ENCODE data around the gene CYP4A22. TPM values are rescaled to one million over a fixed set of nuclear protein-coding genes. Genes with fewer than 3 reads are reported as not detected.
"Not testable (repeated sequence)": the region's sequence is repeated elsewhere in the genome, so short reads cannot be mapped to it uniquely, and the experiment has no call there.

CYP4A22 gene
- polyA plus RNA-seq (2013, experiment 1 of 2), result not detected
- not detected for polyA plus RNA-seq (2013, experiment 2 of 2)

GRCh38 chr1:47137198-47137597, at the start of gene CYP4A22:
CYP4A22 (plus strand) TSS chr1:47137441; CDS start chr1:47137486, 45 bp downstream.
- no peak within 1 kb of the TSS for H3K4me3 ChIP-seq (ENCODE audit: extremely low read depth, insufficient read depth, low read length, poor library complexity, severe bottlenecking)
- no peaks in the 10 kb centered on the region for H3K36me3 ChIP-seq (ENCODE audit: control insufficient read depth, insufficient read depth, low read length)
- 92% methylated on average over 2 of the region's 4 CpGs; no CpG with 5 or more reads in 1 of the 2 experiments for WGBS, 2 experiments (ENCODE audit: insufficient coverage in 2 of 2)
- no peak within 1 kb of the TSS for H3K27ac ChIP-seq (ENCODE audit: low read depth, low read length, severe bottlenecking)
- H3K4me1 ChIP-seq (ENCODE audit: control insufficient read depth, insufficient read depth, low read length, poor library complexity, severe bottlenecking), result no peaks in the 10 kb centered on the region
- H3K9me3 ChIP-seq (ENCODE audit: control insufficient read depth, low read length), result no peaks in the 10 kb centered on the region

GRCh38 chr1:47089356-47089755, 47.9 kb upstream of the CYP4A22 start:
- H3K36me3 ChIP-seq (ENCODE audit: control insufficient read depth, insufficient read depth, low read length); H3K9me3 ChIP-seq (ENCODE audit: control insufficient read depth, low read length); H3K4me1 ChIP-seq (ENCODE audit: control insufficient read depth, insufficient read depth, low read length, poor library complexity, severe bottlenecking); H3K4me3 ChIP-seq (ENCODE audit: extremely low read depth, insufficient read depth, low read length, poor library complexity, severe bottlenecking); H3K27ac ChIP-seq (ENCODE audit: low read depth, low read length, severe bottlenecking): not testable (repeated sequence)
- 0% methylated on average over 1 of the region's 3 CpGs; no CpG with 5 or more reads in 1 of the 2 experiments for WGBS, 2 experiments (ENCODE audit: insufficient coverage in 2 of 2)

GRCh38 chr1:47091476-47091875, 45.8 kb upstream of the CYP4A22 start:
- not testable (repeated sequence) for H3K36me3 ChIP-seq (ENCODE audit: control insufficient read depth, insufficient read depth, low read length); H3K27ac ChIP-seq (ENCODE audit: low read depth, low read length, severe bottlenecking); H3K4me3 ChIP-seq (ENCODE audit: extremely low read depth, insufficient read depth, low read length, poor library complexity, severe bottlenecking); H3K9me3 ChIP-seq (ENCODE audit: control insufficient read depth, low read length); H3K4me1 ChIP-seq (ENCODE audit: control insufficient read depth, insufficient read depth, low read length, poor library complexity, severe bottlenecking)
- 8% methylated on average over 2 of the region's 3 CpGs; no CpG with 5 or more reads in 1 of the 2 experiments for whole genome bisulfite sequencing, 2 experiments (ENCODE audit: insufficient coverage in 2 of 2)

GRCh38 chr1:47104816-47105215, 32.4 kb upstream of the CYP4A22 start:
- H3K9me3 ChIP-seq (ENCODE audit: control insufficient read depth, low read length), result no peaks in the 10 kb centered on the region
- no peaks in the 10 kb centered on the region for H3K4me1 ChIP-seq (ENCODE audit: control insufficient read depth, insufficient read depth, low read length, poor library complexity, severe bottlenecking)
- 93 to 100% methylated on average over 3 of the region's 3 CpGs for WGBS, 2 experiments (ENCODE audit: insufficient coverage in 2 of 2)
- H3K4me3 ChIP-seq (ENCODE audit: extremely low read depth, insufficient read depth, low read length, poor library complexity, severe bottlenecking), result no peak overlapping the region
- no peak overlapping the region for H3K27ac ChIP-seq (ENCODE audit: low read depth, low read length, severe bottlenecking)
- no peaks in the 10 kb centered on the region for H3K36me3 ChIP-seq (ENCODE audit: control insufficient read depth, insufficient read depth, low read length)

- no peaks in the 10 kb centered on the region for H3K4me1 ChIP-seq (ENCODE audit: control insufficient read depth, insufficient read depth, low read length, poor library complexity, severe bottlenecking)
- H3K27ac ChIP-seq (ENCODE audit: low read depth, low read length, severe bottlenecking), result no peak overlapping the region
- no peaks in the 10 kb centered on the region for H3K9me3 ChIP-seq (ENCODE audit: control insufficient read depth, low read length)
- no peaks in the 10 kb centered on the region for H3K36me3 ChIP-seq (ENCODE audit: control insufficient read depth, insufficient read depth, low read length)
- WGBS, 2 experiments (ENCODE audit: insufficient coverage in 2 of 2), result 80 to 100% methylated on average over 1 of the region's 3 CpGs
- no peak overlapping the region for H3K4me3 ChIP-seq (ENCODE audit: extremely low read depth, insufficient read depth, low read length, poor library complexity, severe bottlenecking)
Measured at GRCh38 chr1:47106792-47107191, 30.4 kb upstream of the CYP4A22 start.

GRCh38 chr1:47107851-47108574, 29.2 kb upstream of the CYP4A22 start:
- H3K4me1 ChIP-seq (ENCODE audit: control insufficient read depth, insufficient read depth, low read length, poor library complexity, severe bottlenecking); H3K4me3 ChIP-seq (ENCODE audit: extremely low read depth, insufficient read depth, low read length, poor library complexity, severe bottlenecking); H3K36me3 ChIP-seq (ENCODE audit: control insufficient read depth, insufficient read depth, low read length); H3K27ac ChIP-seq (ENCODE audit: low read depth, low read length, severe bottlenecking); H3K9me3 ChIP-seq (ENCODE audit: control insufficient read depth, low read length): not testable (repeated sequence)
- 33 to 60% methylated on average over 1 to 3 of the region's 10 CpGs for WGBS, 2 experiments (ENCODE audit: insufficient coverage in 2 of 2)

DNA sequence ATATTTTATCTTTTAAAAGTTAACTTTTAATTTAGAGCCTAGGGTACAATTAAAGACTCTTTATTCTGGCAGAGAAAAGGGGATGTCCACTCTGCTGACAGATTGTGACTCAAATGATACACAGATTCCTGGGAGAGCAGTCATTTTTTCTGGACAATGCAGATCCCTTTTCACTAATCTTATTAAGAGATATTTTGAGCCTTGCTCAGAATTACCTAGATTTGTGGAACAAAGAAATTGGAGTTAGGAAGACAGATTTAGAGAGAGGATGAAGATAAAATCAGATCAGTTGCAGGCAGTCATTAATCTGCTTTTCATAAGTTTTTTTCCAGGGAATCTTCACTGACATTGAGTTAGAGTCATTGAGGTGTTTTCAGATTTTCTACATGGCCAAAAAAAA, 27.8 kb upstream of the CYP4A22 start:
- not testable (repeated sequence) for H3K4me1 ChIP-seq (ENCODE audit: control insufficient read depth, insufficient read depth, low read length, poor library complexity, severe bottlenecking); H3K27ac ChIP-seq (ENCODE audit: low read depth, low read length, severe bottlenecking); H3K36me3 ChIP-seq (ENCODE audit: control insufficient read depth, insufficient read depth, low read length); H3K9me3 ChIP-seq (ENCODE audit: control insufficient read depth, low read length); H3K4me3 ChIP-seq (ENCODE audit: extremely low read depth, insufficient read depth, low read length, poor library complexity, severe bottlenecking)

DNA sequence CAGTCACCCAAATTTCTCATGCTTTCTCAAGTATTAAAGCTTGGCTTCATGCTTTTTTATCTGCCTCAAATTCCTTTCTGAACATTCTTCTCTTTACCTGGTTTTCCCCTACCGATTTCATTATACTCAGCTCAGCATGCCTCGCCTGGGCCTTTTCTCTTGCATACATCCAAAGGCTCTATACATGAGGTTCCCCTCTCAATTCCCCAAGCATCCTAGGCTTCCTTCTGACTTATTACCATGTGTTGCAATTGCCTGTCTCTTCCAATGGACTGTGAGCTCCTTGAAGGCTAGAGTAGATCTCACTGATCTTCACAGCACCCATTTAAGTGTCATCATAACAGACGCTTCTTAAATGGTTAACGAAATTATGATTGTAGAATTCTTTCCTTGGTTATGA, 24.1 kb upstream of the CYP4A22 start:
- H3K27ac ChIP-seq (ENCODE audit: low read depth, low read length, severe bottlenecking), result no peak overlapping the region
- 49 to 69% methylated on average over 2 of the region's 4 CpGs for WGBS, 2 experiments (ENCODE audit: insufficient coverage in 2 of 2)
- no peaks in the 10 kb centered on the region for H3K4me1 ChIP-seq (ENCODE audit: control insufficient read depth, insufficient read depth, low read length, poor library complexity, severe bottlenecking)
- no peaks in the 10 kb centered on the region for H3K36me3 ChIP-seq (ENCODE audit: control insufficient read depth, insufficient read depth, low read length)
- H3K9me3 ChIP-seq (ENCODE audit: control insufficient read depth, low read length), result no peaks in the 10 kb centered on the region
- H3K4me3 ChIP-seq (ENCODE audit: extremely low read depth, insufficient read depth, low read length, poor library complexity, severe bottlenecking), result no peak overlapping the region

DNA sequence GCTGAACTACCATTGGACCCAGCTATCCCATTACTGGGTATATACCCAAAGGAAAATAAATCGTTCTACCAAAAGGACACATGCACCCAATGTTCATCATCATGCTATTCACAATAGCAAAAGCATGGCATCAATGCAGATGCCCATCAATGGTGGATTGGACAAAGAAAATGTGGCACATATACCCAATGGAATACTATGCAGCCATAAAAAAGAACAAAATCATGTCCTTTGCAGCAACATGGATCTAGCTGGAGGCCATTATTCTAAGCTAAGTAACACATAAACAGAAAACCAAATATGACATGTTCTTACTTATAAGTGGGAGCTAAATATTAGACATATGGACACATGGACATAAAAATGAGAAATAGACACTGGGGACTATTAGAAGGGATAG, 16.2 kb upstream of the CYP4A22 start:
- WGBS, 2 experiments (ENCODE audit: insufficient coverage in 2 of 2), result no CpG with 5 or more reads among the region's 1 CpG
- not testable (repeated sequence) for H3K36me3 ChIP-seq (ENCODE audit: control insufficient read depth, insufficient read depth, low read length); H3K4me3 ChIP-seq (ENCODE audit: extremely low read depth, insufficient read depth, low read length, poor library complexity, severe bottlenecking); H3K4me1 ChIP-seq (ENCODE audit: control insufficient read depth, insufficient read depth, low read length, poor library complexity, severe bottlenecking); H3K27ac ChIP-seq (ENCODE audit: low read depth, low read length, severe bottlenecking); H3K9me3 ChIP-seq (ENCODE audit: control insufficient read depth, low read length)

DNA sequence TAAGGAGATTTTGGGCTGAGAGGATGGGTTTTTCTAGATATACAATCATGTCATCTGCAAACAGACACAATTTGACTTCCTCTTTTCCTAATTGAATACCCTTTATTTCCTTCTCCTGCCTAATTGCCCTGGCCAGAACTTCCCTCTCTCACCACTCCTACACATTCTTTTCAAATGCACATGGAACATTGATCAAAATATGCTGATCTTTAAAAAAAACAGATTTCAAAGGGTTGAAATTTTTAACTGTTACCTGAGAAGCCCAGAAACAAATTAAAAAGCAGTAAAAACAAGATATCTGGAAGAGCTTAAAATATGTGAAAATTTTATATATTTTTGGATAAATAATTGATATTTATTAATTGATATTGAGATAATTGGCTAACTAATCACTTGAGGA, 12.4 kb upstream of the CYP4A22 start:
- H3K9me3 ChIP-seq (ENCODE audit: control insufficient read depth, low read length); H3K4me1 ChIP-seq (ENCODE audit: control insufficient read depth, insufficient read depth, low read length, poor library complexity, severe bottlenecking); H3K4me3 ChIP-seq (ENCODE audit: extremely low read depth, insufficient read depth, low read length, poor library complexity, severe bottlenecking); H3K36me3 ChIP-seq (ENCODE audit: control insufficient read depth, insufficient read depth, low read length); H3K27ac ChIP-seq (ENCODE audit: low read depth, low read length, severe bottlenecking): not testable (repeated sequence)

DNA sequence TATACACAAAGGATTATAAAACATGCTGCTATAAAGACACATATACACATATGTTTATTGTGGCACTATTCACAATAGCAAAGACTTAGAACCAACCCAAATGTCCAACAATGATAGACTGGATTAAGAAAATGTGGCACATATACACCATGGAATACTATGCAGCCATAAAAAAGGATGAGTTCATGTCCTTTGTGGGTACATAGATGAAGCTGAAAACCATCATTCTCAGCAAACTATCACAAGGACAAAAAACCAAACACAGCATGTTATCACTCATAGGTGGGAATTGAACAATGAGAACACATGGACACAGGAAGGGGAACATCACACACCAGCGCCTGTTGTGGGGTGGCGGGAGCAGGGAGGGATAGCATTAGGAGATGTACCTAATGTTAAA, 10.2 kb upstream of the CYP4A22 start:
- H3K4me1 ChIP-seq (ENCODE audit: control insufficient read depth, insufficient read depth, low read length, poor library complexity, severe bottlenecking); H3K36me3 ChIP-seq (ENCODE audit: control insufficient read depth, insufficient read depth, low read length); H3K4me3 ChIP-seq (ENCODE audit: extremely low read depth, insufficient read depth, low read length, poor library complexity, severe bottlenecking); H3K9me3 ChIP-seq (ENCODE audit: control insufficient read depth, low read length); H3K27ac ChIP-seq (ENCODE audit: low read depth, low read length, severe bottlenecking): not testable (repeated sequence)
- WGBS, 2 experiments (ENCODE audit: insufficient coverage in 2 of 2), result 85% methylated on average over 2 of the region's 2 CpGs; no CpG with 5 or more reads in 1 of the 2 experiments

All from mesodermal cell (in vitro differentiated cells).